ENCODE measurements around the gene IFITM1.
"Not testable (repeated sequence)": the region's sequence is repeated elsewhere in the genome, so short reads cannot be mapped to it uniquely, and the experiment has no call there.

The IFITM1 gene

GRCh38 chr11:344836-345578 is 31.2 kb downstream of the IFITM1 start:
- DNase-seq (ENCODE audit: low read depth, low spot score) = no peak

GRCh38 chr11:346529-346928 is 32.7 kb downstream of the IFITM1 start:
- DNase-seq (ENCODE audit: low read depth, low spot score) = no peak

DNA sequence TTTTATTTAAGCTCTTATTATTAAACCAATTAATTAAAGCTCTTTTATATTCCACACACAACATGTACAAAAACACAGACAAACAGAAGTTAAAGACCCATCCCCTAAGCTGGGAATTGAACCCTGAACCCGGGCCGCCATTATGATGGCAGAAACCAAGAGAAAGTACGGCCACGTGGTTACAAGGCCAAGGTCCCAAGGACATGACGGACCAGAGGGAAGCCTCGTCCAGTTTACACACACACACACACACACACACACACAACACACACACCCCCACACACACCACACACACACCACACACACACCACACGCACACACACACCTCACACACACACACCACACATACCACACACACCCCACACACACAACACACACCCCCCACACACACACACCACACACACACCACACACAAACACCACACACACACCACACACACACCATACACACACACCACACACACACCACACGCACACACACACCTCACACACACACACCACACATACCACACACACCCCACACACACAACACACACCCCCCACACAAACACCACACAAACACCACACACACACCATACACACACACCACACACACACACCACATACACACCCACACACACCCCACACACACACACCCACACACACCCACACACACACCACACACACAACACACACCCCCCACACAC is 35.6 kb downstream of the IFITM1 start:
- DNase-seq (ENCODE audit: low read depth, low spot score) = not testable (repeated sequence)

DNA sequence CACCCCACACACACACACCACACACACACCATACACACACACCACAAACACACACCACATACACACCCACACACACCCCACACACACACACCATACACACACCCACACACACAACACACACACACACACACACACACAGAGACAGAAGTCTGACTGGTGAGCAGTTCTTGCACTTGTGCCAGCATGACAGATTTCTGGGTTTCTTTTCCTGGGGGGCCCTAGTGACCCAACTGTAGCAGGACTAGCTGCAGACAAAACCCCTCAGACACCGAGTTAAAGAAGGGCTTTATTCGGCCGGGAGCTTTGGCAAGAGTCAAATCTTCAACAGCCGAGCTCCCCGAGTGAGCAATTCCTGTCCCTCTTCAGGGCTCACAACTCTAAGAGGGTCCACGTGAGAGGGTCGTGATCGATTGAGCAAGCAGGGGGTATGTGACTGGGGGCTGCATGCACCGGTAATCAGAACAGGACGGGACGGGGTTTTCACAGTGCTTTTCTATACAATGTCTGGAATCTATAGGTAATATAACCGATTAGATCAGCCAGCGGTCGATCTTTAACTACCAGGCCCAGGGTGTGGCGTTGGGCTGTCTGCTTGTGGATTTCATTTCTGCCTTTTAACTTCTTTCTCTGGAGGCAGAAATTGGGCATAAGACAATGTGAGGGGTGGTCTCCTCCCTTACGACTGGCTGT is 36.3 kb downstream of the IFITM1 start:
- not testable (repeated sequence) for DNase-seq (ENCODE audit: low read depth, low spot score)

GRCh38 chr11:350723-351255 is 36.9 kb downstream of the IFITM1 start:
- DNase-seq (ENCODE audit: low read depth, low spot score) = peak; percentile 91

GRCh38 chr11:351411-351810 is 37.6 kb downstream of the IFITM1 start:
- no peak for DNase-seq (ENCODE audit: low read depth, low spot score)

- no peak for DNase-seq (ENCODE audit: low read depth, low spot score)
Measured at GRCh38 chr11:352456-353031, 38.7 kb downstream of the IFITM1 start.

- peak; percentile 76 for DNase-seq (ENCODE audit: low read depth, low spot score)
Measured at GRCh38 chr11:353179-353873, 39.5 kb downstream of the IFITM1 start.

- DNase-seq (ENCODE audit: low read depth, low spot score) = peak; percentile 90
Measured at GRCh38 chr11:355581-356458, 42.0 kb downstream of the IFITM1 start.

DNA sequence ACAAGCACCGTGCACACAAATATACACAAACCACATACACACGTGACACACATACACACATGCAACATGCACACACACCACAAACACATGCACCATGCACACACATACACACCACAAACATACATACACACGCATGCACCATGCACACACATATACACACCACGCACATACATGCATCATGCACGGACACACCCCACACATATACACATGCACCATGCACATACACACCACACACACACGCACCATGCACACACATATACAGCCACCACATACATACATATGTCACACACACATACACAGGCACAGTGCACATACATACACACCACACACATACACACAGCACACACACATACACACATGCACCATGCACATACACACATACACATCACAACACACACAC is 42.8 kb downstream of the IFITM1 start:
- DNase-seq (ENCODE audit: low read depth, low spot score) = no peak

DNA sequence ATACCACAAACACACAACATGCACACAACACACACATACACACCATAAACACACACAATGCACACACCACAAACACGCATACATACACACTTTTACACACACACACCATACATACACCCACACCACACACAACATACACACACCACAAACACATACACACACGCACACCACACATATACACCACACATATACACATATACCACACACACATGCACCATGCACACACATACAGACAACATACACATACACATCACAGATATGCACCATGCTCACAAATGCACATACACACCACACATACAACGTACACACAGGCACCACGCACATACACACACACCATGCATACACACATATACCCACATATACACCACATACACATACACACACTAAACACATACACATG is 43.7 kb downstream of the IFITM1 start:
- DNase-seq (ENCODE audit: low read depth, low spot score) = no peak

- DNase-seq (ENCODE audit: low read depth, low spot score) = no peak
Measured at GRCh38 chr11:358129-358800, 44.4 kb downstream of the IFITM1 start.

DNA sequence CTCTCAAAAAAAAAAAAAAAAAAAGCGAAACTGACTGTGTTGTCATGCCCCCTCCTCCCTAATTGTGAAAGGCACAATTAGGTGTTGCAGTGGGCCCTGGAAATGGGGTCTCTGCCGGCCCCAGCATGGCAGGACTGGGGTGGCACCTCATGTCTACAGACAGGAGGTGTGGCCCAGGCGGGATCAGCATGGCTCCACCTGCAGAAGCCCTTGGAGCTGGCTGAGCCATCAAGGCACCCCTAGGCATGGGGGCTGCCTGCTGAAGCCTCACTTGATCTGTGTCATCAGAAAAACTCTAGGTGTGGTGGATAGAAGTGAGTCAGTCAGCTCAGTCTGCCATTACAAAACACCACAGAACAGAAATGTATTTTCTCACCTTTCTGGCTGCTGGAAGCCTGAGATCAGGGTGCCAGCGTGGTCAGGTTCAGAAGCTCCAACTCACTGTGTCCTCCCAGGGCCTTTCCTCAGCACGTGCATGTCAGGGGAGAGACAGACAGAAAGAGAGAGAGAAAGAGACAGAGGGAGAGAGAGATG is 45.4 kb downstream of the IFITM1 start:
- no peak for DNase-seq (ENCODE audit: low read depth, low spot score)

DNA sequence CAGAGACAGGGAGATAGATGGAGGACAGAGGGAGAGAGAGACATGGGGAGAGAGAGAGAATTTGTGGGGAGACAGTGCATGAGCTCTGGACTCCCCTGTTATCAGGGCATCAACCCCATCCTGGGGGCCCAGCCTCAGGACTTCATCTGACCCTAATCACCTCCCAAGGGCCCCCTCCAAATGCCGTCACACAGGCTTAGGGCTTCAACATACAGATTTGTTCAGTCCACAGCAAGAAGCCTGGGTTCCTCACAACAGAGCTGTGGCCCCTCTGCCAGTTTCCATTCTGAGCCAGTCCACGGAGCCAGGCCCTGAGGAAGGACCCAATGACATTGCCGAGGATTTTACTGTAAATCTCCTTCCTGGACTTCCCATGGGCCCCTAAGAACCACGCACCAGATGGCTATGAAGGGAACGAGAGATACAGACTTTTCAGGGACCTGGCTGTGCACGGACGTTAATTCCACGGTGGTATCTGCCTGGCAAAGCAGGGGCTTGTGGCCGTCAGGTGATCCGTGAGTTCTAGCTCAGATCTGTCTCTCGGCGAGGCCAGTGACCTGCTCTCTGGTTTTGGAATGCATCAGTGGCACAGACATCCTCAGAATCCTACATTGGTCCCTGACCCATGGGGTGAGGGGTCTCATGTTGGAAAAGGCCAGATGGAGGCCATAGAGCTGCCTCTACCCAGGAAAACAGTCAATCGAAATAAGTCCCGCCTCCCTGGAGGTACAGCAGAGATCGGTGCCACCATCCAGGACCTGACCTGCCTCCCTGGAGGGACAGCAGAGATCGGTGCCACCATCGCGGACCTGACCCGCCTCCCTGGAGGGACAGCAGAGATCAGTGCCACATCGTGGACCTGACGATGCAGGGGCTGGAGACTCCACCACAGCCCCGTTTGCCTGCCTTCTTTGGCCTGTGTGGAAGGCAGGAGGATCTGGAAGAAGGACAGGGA is 46.8 kb downstream of the IFITM1 start:
- DNase-seq (ENCODE audit: low read depth, low spot score) = no peak

GRCh38 chr11:362642-363442 is 49.0 kb downstream of the IFITM1 start:
- no peak for DNase-seq (ENCODE audit: low read depth, low spot score)

GRCh38 chr11:363443-363805 is 49.6 kb downstream of the IFITM1 start:
- DNase-seq (ENCODE audit: low read depth, low spot score) = not testable (repeated sequence)

DNA sequence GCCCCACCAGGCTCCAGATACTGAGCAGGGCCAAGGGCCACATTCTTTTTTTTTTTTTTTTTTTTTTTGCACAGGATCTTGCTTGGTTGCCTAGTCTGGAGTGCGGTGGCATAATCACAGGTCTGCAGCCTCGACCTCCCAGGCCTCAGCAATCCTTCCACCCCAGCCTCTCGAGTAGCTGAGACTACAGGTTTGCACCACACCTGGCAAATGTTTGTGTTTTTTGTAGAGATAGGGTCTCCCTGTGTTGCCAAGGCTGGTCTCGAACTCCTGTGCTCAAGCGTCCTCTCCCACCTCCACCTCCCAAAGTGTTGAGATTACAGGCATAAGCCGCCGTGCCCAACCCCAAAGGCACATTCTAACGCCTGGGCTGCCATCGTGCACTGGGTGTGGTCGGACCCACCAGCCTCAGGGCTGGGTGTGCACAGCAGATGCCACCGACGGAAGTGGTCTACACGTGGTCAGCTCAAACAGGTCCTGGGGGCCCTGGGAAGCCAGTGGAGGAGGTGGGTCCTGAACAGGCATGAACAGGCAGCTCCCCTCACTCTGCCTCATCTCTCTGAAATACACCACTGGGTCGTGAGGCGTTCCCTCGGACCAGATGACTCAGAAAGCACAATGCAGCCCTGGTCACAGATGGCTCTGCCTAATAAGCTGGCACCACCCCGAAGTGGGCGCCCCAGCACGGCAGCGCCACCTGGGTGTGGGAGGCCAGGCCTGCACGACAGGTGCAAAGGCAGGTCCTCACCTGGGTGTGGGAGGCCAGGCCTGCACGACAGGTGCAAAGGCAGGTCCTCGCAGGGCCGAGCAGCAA is 50.3 kb downstream of the IFITM1 start:
- no peak for DNase-seq (ENCODE audit: low read depth, low spot score)

Measured in ELF-1 (cell line).